K562 treated with DMSO at 1 percent for 48 hours (cell line): ENCODE data around the gene AHSG. TPM values are rescaled to one million over a fixed set of nuclear protein-coding genes. Genes with fewer than 3 reads are reported as not detected.

ENCODE experiments used
- total RNA-seq: library from RNA; unstranded; fragments of 300-600 nt; gene quantifications from 2 replicates; pipeline ENCODE4 v1.2.3, GENCODE V29; 2022; ENCODE audit warnings: low replicate concordance; ENCODE audit errors: extremely low read depth

AHSG gene
- total RNA-seq: not detected in 2 replicates

GRCh38 chr3:186612721-186613636 is at the start of gene AHSG:
TSS of gene AHSG (plus strand) at chr3:186613060. CDS start at chr3:186613142, 82 bp downstream.

DNA sequence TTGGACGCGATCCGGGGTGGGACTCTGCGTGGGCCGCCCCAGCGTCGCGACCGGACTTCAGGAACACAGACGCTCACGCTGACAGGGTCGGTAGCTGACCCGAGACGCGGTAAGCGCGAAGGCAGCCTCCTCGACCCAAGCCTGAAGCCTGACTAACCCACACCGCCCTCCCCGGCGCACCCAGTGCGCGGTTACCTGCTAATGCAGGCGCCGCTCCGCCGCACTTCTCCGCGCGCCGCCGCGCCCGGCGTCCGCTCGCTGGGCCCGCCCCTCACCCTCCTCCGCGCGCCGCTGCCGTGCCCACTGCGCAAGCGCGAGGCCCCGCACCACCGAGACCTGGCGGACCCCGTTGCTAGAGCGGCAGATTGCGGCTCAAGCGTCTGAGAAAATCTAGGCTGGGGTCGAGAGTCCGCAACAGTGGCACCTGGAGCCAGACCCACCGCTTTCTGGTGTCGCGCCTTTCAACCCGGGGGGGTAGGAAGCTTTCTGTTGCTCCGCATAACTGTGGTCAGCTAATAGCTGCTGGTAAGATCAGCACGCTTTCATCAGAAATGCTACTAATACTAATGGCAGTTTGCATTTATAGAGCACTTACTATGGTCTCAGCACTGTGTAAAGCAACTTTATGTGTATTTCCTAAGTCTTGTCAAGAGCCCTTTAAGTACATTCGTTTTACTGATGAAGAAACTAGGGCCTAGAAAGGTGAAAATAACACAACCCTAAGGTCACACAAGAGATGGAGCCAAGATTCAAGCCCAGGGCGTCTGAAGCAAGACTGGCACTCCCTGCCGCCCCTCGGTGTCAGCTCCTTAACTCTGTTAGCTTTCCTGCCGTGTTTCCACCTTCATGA is 45.6 kb upstream of the AHSG start, which contains the start of gene TBCCD1:
Gene TBCCD1, minus strand, starts transcription at position 268 of the 850 bp plus-strand sequence. CDS start 3,010 bp downstream, outside the sequence.

DNA sequence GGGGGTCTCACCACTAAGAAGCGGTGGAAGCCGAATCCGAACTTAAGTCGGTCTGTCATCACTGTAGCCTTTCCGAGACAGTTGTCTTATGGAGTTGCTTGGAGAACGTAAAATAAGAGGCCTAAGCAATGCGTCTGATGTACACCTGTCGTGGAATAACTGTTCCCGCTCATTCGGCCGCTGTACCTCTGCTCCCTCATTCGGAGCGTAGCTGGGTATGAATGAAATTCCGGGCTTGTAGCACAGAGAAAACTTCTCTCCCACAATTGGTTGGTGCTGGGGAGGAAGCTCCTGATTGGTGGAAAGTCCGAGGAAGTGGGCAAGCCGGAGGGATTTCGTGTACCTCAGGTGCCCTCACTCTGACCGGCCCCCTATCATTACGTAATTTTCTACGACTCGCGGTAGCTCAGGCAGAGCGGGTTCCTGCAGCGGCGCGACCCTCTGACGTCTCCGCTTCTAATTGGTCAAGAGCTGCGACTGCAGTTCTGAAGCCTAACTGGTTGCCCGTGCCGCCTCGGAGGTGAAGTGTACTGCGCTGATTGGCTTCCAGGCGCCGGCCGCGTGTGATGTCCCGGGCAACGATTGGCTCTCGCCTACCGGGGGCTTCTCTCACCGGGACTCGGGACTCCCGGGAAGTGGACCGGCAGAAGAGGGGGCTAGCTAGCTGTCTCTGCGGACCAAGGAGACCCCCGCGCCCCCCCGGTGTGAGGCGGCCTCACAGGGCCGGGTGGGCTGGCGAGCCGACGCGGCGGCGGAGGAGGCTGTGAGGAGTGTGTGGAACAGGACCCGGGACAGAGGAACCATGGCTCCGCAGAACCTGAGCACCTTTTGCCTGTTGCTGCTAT is 42.5 kb upstream of the AHSG start, which contains the start of gene DNAJB11:
Gene DNAJB11, plus strand, starts transcription at position 625 of the 845 bp plus-strand sequence. Its CDS starts 178 bp downstream, at position 803.

DNA sequence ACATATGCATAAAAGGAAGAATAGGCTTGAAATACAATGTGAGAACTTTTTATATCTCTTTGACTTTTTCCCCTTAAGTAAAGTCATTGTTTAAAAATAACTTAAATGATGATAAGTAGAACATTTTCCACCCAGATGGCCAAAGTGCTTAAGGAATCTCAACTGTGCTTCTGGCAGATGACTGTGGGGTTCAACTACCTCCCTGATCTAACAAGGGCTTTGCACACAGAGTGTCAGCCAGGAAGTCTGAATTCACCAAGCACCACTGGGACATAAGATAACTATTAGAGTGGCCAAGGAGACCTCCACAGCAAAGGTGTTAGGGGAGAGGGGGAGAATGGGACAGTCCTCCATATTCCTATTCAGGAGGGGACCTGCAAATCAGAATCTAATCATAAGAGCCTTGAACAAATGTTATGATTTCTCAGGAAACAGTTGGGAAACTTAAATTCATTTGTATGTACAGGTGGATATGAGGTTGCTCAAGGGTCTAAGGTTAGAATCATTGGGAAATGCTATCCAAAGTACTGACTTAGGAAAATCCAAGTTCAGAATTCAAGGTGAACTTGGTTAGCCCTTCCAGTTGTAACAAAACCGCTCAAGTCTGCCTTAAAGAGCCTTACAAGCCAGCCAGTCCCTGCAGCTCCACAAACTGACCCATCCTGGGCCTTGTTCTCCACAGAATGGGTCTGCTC is 27.1 kb downstream of the AHSG start, which contains the start of gene FETUB:
Gene FETUB, plus strand, starts transcription at position 622 of the 695 bp plus-strand sequence. Its CDS starts 62 bp downstream, at position 684.

DNA sequence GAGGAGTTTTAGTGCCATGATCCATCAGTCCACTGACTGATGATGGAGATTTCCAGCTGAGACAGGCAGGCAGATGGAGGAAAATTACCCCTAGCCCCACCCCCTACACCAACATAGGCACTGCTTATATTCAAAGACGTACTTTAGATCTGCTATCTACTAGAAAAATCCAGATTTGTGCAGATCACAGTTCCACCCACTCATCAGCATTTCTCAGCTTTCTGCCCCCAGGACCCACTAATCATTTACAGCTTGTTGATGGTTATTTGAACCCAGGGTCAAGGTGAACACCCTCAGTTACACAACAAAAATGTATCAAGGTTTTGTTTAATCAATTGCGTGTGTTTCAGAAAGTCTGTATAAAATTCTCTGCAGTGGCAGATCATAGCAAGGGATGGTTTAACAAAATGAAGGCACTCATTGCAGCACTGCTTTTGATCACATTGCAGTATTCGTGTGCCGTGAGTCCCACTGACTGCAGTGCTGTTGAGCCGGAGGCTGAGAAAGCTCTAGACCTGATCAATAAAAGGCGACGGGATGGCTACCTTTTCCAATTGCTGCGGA is 52.8 kb downstream of the AHSG start, which contains the start of gene HRG:
Gene HRG, plus strand, starts transcription at position 390 of the 564 bp plus-strand sequence. Its CDS starts 18 bp downstream, at position 408.

Other genes with a start within 250 kb of the AHSG start
- not detected in 2 replicates for gene CRYGS, start 68.7 kb upstream of the AHSG start, total RNA-seq
- not detected in 2 replicates for gene TBCCD1, start 45.7 kb upstream of the AHSG start, total RNA-seq
- not detected in 2 replicates for gene DNAJB11, start 42.3 kb upstream of the AHSG start, total RNA-seq
- not detected in 2 replicates for gene FETUB, start 27.3 kb downstream of the AHSG start, total RNA-seq
- gene HRG, start 53.0 kb downstream of the AHSG start, total RNA-seq: not detected in 2 replicates
- not detected in 2 replicates for gene KNG1, start 104.3 kb downstream of the AHSG start, total RNA-seq
- gene EIF4A2, start 170.5 kb downstream of the AHSG start, total RNA-seq: not detected in 2 replicates
- not detected in 2 replicates for gene RFC4, start 193.4 kb downstream of the AHSG start, total RNA-seq
- not detected in 2 replicates for gene ADIPOQ, start 229.7 kb downstream of the AHSG start, total RNA-seq